Stimulated activated CD8-positive, alpha-beta memory T cell treated with anti-CD3 and anti-CD28 coated beads, Interleukin-4, amount 100 ng/mL, for 48 hours (primary cell): Measurements from ENCODE around the gene LRP6.
"Not testable (repeated sequence)": the region's sequence is repeated elsewhere in the genome, so short reads cannot be mapped to it uniquely, and the experiment has no call there.

Experiments
- DNase-seq: peaks from one replicate; pipeline ENCODE4 v3.0.0-alpha.2; 2020

LRP6 gene

DNA sequence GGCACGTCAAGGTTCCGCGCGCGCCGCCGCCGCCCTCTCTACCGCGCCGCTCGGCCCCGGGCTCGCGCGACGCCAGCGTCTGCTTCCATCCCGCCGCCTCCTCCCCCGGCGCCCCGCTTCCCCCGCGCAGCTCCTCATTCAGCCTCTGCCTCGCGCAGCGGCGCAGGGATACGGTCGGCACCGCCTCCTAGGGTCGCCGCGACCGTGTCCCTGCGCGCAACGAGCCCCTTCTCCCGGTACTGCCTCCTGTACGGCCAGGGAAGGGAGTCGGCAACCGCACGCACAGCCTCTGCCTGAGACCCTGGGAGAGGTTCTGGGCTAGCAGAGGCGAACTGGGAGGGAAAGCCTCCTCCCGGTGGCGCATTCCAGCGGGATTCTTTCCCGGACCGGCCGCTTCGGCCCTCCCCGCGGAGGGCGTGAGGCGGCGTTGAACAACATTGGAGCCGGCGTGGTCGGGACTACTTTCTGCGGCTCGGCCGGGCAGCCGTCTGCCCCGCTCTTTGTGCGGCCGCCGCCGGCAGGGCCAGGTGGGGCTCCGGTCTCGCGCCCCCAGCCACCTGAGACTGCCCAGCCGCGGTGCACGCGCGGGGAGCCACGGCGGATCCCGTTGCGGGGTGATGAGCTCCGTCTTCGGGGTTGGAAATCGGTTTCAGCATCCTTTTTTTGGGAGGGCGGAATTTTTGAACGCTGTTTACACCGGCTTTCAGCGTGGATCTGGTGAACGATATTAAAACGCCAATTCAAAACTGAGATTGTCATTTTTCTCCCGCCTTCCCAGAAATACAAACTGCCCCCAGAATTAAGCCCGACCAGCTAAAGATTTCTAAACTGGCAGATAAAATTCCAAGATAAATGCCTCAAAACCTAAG is at the start of gene LRP6:
LRP6 (minus strand) TSS at position 172 of the 869 bp plus-strand sequence. CDS start 309 bp downstream, outside the sequence.
- DNase-seq: peak; percentile 81

DNA sequence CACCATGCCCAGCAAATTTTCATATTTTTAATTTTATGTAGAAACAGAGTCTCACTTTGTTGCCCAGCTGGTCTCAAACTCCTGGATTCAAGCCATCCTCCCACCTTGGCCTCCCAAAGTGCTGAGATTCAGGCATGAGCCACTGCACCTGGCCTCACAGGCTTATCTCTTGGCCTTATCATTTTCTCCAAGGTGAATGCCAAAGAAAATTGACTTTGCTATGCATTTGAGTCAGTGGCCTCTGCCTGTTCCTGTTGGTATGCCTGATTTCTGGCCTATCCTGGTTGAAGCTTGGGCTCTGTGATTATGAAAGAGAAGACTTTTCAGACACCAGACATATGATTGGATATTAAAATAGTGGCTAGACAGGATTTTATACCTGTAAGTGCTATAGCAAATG is 49.0 kb upstream of the LRP6 start:
- no peak for DNase-seq

DNA sequence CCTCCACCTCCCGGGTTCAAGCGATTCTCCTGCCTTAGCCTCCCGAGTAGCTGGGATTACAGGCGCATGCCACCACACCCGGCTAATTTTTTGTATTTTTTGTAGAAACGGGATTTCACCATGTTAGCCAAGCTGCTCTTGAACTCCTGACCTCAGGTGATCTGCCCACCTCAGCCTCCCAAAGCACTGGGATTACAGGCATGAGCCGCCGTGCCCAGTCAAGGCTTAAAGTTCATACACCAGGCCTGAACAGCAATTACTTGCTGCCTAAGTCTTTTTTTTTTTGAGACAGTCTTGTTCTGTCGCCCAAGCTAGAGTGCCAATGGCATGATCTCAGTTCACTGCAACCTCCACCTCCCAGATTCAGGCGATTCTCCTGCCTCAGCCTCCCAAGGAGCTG is 43.9 kb upstream of the LRP6 start:
- DNase-seq: not testable (repeated sequence)

DNA sequence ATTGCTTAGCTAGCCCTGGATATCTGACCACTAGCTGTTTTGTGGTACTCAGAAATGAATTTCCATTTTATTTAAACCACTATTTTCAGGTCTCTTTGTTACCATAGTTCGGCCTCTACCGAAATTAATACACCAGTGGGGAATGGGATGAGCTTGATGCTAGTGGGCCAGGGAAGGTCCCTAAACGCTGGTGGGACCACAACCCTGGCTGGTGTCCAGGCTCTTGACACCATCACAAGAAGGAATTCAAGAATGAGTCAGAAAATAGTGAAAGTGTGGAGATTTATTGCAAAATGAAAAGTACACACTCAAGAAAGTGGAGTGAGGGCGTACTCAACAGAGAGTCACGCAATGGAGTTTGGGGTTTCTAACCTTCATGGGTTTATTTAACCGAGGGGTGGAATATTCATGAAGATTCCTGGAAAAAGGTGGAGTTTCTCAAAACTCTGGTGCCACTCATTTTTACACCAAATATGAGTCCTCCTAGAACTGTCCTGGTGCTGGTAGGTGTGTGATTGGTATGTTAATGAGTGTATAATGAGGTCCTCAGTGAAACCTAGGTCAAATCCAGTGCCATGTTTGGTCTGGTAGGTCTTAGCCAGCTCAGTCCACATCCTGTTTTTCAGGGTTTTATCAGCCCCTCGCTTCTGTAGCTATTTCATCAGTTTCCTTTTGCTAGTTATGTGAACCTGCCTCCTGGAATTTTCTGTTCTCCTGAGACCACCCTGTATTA is 38.9 kb upstream of the LRP6 start:
- no peak for DNase-seq

DNA sequence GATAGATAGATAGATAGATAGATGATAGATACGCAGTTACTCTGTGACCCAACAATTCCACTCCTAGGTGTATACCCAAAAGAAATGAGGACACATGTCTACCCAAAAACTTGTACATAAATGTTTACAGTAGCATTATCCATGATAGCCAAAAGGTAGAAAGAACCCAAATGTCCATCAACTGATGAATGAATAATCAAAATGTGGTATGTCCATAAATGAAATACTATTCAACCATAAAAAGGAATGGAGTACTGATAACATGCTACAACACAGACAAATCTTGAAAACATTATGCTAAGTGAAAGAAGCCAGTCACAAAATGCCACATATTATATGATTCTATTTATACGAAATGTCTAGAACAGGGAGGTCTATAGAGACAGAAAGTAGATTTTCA is 36.1 kb upstream of the LRP6 start:
- no peak for DNase-seq

DNA sequence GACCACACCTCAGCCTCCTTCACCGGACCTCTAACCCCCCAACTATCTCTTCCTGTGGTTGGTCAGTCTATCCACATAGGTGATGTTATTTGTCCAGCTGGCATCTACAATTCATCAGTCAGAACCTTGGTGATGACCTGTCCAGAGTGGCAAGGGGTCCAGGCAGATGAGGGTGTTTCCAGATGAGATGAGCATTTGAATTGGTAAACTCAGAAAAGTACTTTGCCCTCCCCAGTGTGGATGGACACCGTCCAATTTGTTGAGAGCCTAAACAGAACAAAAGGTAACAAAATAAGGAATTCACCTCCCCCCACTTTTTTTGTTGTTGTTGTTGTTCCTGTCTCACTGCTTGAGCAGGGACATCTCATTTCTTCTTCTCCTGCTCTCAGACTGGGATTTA is 34.3 kb upstream of the LRP6 start:
- no peak for DNase-seq

DNA sequence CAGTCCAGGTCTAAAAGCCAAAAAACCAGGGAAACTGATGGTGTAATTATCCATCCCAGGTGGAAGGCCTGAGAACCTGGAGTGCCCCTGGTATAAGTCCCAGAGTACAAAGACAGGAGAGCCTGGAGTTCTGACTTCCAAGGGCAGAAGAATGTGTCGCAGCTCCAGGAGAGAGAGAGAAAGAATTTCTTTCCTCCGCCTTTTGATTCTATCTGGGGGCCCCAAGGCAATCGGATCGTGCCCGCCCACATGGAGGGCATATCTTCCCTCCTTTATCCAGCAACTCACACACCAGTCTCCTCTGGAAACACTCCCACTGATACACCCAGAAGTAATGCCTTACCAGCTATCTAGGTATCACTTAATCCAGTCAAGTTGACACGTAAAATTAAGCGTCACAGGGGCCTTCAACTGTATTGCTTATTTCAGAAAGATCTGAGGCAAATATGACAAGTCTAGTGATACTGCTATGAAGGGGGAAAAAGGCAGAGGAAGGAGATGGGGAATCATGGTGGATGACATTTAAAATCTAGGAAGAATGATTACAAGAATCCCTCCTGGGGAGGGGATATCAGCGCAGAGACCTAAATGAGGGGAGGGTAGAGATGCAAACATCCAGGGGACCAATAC is 30.5 kb upstream of the LRP6 start:
- DNase-seq: no peak

DNA sequence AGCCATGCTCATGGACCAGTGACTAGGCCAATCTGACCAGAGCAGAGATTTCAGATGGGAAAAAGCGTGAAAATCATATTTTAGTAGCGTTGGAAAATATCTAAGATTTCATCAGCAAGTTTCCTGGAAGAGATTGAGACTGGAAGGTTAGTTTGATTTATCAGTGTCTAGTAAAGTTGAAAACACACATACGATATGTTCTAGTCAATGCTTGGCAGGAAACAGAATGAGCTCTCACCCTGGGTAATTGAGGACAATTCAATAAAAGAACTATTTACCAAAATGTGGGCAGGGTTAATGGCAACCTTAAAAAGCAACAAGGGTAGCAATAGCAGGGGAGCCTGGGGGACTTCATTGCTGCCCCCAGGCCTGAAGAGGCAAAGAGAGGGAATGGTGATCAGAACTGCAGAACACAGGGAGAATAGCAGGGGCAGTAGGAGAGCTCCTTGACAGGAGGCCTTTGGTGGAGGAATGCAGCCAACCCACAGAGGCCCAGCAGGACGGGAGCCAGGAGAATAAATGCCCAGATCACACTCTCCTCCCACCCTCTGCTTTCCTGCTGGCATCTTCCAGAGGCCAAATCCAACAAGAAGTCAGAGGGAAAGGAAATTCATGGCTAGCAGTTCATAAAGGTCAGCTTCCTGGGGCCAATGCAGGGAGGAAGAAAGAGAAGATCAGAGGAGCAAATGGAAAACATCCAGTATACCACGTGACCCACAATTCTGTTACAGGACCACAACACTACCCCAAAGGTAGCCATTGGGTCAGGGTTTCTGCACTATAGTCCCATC is 27.6 kb upstream of the LRP6 start:
- no peak for DNase-seq

DNA sequence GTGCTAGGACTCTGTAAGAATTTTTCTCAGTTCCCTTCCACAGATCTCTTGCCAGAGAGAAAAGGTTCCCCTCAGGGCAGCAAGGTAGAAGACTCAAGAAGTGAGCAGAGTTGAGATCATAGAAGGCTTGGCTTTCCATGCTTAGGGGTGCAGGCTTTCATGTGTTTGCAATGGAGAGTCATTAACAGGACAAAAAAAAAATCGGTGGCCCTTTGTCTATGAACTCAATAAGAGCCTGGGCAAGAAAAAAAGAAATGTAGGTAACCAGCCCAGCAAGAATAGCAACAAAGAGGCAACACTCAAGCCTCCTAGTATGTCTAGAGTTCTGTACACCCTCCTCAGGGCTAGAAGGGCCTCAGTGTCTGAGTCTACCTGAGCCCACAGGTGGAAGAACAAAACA is 23.4 kb upstream of the LRP6 start:
- DNase-seq: no peak

DNA sequence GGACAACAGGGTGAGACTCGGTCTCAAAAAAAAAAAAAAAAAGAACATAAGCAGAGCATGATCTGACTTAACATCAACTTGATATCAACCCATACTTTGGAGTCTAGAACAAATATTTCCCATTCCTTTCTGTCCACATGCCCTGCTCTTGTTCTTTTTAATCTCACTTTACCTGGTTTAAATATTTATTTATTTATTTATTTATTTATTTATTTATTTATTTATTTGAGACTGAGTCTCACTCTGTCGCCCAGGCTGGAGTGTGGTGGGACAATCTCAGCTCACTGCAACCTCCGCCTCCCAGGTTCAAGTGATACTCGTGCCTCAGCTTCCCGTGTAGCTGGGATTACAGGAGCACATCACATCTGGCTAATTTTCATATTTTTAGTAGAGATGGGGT is 19.6 kb upstream of the LRP6 start:
- no peak for DNase-seq

DNA sequence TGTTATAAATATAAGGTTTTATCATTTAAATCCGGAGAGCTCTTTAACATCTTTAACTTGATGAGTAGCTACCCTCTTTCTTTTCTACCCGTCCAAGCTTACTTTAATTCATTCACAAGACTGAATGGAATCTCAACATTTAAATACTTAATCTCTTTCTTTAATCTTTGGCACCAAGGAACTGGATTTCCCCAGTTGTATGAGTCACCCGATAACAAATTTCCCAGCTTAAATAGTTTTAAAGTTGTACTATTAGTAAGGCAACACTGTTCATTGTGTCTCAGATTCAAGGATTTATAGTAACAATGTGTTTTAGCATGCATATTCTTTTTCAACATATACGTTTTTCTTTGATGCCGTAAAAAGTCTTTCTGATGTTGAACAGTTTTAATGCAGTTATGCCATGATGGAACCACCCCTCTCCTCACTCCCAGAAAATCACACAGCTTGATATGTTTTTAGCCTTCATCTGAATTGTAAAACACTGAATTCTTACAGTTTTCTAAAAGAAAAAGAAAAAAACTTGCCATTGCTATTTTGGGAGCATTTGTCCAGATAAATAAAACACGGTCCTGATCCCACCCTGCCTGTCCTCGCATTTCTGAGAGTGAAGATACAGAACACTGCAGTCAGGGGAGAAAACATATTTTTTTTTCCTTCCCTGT is 16.0 kb upstream of the LRP6 start:
- DNase-seq: no peak

DNA sequence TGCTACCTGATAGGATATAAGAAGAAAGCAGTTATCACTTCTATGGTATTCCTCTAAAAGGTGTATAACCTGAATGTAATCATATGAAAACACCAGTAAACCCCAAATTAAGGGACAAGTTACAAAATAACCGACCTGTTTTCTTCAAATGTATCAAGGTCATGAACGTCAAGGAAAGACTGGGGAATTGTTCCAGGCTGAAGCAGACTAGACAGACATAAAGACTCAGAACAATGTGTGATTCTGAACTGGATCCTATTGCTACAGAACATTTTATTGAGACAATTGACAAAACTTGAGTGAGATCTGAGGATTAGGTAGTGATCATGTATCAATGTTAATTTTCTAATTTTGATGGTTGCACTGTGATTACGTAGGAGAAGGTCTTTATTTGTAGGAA is 15.4 kb upstream of the LRP6 start:
- no peak for DNase-seq

DNA sequence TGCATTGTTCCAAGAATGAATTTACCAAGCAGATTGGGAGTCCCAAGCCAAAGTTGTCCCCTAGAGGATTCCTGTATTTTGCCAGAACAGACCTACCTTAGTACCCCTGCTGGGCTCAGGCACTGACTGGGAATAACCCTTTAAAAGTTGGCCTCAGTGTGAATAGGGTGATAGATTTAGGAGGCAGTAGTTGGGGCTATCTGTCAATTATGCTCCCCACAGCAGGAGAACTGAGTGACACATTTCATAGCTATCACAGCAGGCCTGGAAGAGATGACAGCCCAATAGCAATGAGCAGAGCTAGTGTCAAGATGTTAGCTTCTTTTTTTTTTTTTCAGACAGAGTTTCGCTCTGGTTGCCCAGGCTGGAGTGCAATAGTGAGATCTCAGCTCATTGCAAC is 14.3 kb upstream of the LRP6 start:
- no peak for DNase-seq

DNA sequence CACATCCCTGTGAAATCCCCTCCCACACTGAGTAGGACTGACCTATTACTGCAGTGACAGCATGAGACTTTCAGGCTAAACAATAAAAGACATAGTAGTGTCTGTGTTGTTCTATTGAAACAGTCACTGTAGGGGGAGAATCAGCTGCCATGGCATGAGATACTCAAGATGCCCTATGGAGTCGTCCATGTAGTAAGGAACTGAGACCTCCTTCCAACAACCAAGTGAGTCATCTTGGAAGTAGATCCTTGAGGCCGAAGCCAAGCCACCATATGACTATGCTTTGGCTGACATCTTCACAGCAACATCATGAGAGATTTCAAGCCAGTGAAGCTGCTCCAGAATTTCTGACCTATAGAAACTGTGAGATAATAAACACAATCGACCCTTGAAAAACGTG is 12.1 kb upstream of the LRP6 start:
- DNase-seq: no peak

DNA sequence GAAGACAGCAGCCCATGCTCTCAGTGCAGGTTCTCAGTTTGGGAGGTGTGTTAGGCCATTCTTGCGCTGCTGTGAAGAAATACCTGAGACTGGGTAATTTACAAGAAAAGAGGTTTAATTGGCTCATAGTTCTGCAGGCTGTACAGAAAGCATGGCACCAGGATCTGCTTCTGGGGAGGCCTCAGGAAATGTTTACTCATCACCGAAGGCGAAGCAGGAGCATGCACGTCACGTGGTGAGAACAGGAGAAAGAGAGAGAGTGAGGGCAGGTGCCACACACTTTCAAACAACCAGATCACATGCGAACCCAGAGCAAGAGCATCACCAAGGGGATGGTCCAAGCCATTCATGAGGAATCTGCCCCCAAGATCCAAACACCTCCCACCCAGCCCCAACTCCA is 9.0 kb upstream of the LRP6 start:
- no peak for DNase-seq

DNA sequence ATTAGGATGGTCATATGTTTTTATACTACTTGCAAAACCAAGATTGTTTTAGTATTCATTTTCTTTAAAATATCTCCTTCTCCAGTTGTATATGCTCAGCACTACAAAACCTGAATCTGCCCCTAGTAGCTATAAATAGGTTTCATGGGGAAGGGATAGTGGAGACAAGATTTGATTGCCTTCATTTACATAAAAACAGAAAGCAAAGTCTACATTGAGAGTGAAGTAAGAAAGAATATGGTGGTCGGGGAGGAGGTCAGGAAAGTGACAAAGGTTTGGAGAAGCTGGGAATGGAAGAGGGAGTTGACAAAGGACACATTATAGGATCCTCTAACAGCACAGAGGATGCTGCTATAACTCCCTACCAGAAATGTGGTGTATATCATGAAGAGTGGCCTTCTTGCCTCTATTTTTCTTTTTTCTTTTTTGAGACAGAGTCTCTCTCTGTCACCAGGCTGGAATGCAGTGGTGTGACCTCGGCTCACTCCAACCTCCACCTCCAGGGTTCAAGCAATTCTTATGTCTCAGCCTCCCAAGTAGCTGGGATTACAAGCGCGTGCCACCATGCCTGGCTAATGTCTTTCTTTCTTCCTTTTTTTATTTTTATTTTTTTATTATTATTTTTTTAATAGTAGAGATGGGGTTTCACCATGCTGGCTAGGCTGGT is 6.6 kb upstream of the LRP6 start:
- DNase-seq: no peak

DNA sequence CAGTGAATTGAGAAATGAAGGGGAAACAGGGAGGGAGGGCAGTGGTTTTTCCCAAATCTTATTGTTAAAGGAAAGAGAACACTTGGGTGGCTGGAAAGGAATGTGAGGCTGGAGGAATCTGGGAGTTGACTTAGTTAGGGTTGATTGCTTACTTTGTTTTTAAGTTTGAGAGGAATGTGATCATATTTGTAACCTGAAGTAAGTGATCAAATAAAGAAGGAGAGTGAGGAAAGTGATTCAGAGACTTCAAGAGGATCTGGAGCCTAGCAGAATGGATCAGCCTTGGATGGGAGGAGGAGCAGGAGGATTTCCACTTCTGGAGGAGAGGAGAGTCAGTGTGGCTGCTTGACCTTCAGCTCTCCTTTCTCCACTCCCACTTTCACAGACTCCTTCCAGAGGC is 6.0 kb upstream of the LRP6 start:
- no peak for DNase-seq

DNA sequence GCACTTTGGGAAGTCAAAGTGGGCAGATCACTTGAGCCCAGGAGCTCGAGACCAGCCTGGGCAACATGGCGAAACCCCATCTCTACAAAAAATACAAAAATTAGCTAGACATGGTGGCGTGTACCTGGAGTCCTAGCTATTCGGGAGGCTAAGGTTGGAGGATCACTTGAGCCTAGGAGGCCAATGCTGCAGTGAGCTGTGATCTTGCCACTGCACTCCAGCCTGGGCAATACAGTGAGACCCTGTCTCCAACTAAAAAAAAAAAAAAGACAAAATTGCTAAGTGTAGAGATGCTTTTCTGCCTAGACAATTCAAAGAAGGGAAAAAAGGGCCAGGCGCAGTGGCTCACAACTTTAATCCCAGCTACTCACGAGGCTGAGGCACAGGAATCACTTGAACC is 3.4 kb upstream of the LRP6 start:
- no peak for DNase-seq

DNA sequence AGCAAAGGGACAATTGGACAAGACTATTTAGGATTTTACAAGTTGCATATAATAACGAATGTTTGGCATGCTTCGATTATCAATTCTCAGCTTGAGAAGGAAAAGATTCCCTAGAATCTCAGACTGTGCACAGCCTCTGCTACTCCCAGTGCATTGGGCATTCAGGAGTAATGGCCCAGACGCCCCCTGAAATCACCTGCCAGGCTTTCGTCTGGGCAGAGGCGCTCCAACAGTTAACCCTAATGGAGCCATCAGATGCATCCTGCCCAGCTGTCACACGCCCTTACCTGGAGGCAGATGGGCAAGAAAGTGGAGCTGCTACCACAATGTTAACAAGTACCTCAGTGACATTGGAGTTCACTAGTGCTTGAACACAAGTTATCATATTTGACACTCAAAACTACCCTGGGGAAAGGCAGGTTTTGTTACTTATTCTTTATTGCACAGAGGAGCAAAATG is 927 bp upstream of the LRP6 start:
- no peak for DNase-seq

DNA sequence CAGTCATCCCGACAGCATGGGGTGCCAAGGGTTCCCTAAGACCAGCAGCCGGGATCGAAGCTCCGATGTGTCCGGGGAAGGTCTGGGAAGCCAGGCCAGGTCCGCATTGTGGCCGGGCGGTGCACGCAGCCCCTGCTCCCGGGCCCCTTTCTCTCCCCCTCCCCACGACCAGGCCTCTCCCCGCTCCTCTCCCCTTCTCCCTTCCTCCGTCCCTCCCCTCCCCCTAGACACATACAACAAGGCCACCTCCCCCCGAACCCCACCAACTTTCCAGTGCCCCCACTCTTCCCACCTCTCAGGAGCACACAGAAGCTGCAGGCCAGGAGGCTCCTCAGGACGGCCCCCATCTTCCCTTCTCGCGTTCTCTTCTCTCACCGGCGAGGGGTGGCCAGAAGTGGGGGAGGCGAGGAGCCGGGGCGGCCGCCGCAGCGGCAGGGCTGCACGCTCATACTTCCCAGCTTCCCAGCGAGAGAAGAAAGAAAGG is 413 bp downstream of the LRP6 start:
- DNase-seq: no peak

DNA sequence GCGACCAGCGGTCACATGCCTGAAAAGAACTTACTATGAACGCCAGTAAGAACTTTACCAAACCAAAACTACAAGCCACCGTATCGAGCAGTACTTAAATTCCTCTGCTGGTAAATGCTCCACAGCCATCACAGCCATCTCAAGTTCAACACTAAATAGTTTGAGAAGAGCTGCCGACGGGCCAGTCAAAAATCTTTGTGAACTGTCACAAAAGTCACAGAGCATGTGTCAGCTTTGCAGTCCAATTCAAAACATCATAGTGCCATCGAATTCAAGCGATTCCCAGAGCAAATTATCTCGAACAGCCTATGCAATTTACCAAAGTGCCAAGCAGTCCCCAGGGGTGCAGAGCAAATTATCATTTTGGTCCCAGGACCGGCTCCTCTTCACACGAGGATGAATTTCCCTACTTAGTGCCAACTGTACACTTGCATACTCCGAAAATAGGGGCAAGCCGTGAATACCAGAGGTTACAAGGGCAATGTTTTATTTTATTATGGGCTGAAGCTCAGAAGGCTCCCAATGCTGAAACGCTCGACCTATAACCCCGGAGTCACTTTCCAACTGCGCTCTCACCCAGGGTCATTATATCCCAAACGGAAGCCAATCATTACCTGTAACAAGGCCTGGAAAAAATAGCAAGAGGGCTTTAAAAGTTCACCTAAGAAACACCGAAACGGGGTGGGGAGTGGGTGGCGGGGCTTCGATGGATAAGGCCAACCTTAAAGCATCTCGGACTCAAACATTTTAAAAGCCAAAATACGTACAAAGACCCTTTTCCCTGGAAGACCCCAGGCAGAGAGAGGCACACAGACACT is 1.1 kb downstream of the LRP6 start:
- DNase-seq: no peak
